ENCODE results near the gene ZC3H10.

GRCh38 chr12:56130876-56131275 lies 12.8 kb downstream of the ZC3H10 start:
- TF ChIP-seq CTCF (CRISPR knock-in tag; IDR thresholded peaks at IDR 0.05) (no peak), IKZF1 (IDR thresholded peaks at IDR 0.05) (no peak), RAD21 (CRISPR knock-in tag; IDR thresholded peaks at IDR 0.05) (no peak), CEBPB (IDR thresholded peaks at IDR 0.05; ENCODE audit: borderline replicate concordance, low read depth, low read length) (no peak), HDAC1 (CRISPR knock-in tag; IDR thresholded peaks at IDR 0.05) (no peak), ZNF282 (IDR thresholded peaks at IDR 0.05; ENCODE audit: partially characterized antibody) (no peak), TCF7 (IDR thresholded peaks at IDR 0.05; ENCODE audit: low read depth) (no peak), BHLHE40 (IDR thresholded peaks at IDR 0.05; ENCODE audit: low read length) (no peak), ELF4 (CRISPR knock-in tag; IDR thresholded peaks at IDR 0.05; ENCODE audit: borderline replicate concordance) (no peak), POLR2AphosphoS5 (IDR thresholded peaks at IDR 0.05; ENCODE audit: low read depth, low read length) (no peak)
- TF ChIP-seq, protein P1, sequence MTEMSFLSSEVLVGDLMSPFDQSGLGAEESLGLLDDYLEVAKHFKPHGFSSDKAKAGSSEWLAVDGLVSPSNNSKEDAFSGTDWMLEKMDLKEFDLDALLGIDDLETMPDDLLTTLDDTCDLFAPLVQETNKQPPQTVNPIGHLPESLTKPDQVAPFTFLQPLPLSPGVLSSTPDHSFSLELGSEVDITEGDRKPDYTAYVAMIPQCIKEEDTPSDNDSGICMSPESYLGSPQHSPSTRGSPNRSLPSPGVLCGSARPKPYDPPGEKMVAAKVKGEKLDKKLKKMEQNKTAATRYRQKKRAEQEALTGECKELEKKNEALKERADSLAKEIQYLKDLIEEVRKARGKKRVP (CRISPR knock-in tag; IDR thresholded peaks at IDR 0.05), result no peak

Data from HepG2 (cell line).